ENCODE data around the gene ADORA1. TPM values are rescaled to one million over a fixed set of nuclear protein-coding genes. Genes with fewer than 3 reads are reported as not detected.

ADORA1 gene
- total RNA-seq, 4 donors from 2014 or later, result 1.3 to 5.6 TPM; not detected in 2

DNA sequence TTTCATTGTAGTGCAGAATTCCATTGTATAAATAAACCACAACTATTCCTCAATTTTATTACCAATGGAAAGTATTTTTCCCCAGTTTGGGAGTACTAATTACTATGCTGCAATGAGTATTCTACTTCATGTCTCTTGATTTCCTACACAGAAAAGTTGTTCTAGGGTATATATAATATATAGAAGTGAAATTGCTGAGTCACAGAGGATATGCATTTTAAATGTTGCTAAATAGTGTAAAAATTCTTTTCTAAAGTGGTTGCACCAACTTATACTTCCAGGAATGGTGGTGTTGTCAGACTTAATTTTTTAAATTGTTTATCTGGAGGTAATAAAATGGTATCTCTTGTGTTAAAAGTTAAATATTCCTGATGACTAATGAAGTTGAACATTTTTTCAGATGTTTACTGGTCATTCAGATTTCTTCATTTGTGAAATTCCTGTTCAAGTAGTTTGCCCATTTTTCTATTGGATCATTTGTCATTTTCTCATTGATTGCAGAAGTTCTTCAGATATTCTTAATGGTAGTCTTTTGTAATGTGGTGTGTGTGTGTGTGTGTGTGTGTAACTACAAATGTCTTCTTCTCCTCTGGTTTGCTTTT lies 22.6 kb upstream of the ADORA1 start:
- H3K9me3 ChIP-seq, result peaks cover 0 to 3% of the 10 kb centered on the region in 2 donors
- TF ChIP-seq POLR2AphosphoS5 (IDR thresholded peaks at IDR 0.05) (no peak), POLR2A (IDR thresholded peaks at IDR 0.05) (no peak), EP300 (IDR thresholded peaks at IDR 0.05; ENCODE audit: low read depth) (no peak)
- TF ChIP-seq, protein P1, sequence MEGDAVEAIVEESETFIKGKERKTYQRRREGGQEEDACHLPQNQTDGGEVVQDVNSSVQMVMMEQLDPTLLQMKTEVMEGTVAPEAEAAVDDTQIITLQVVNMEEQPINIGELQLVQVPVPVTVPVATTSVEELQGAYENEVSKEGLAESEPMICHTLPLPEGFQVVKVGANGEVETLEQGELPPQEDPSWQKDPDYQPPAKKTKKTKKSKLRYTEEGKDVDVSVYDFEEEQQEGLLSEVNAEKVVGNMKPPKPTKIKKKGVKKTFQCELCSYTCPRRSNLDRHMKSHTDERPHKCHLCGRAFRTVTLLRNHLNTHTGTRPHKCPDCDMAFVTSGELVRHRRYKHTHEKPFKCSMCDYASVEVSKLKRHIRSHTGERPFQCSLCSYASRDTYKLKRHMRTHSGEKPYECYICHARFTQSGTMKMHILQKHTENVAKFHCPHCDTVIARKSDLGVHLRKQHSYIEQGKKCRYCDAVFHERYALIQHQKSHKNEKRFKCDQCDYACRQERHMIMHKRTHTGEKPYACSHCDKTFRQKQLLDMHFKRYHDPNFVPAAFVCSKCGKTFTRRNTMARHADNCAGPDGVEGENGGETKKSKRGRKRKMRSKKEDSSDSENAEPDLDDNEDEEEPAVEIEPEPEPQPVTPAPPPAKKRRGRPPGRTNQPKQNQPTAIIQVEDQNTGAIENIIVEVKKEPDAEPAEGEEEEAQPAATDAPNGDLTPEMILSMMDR (IDR thresholded peaks at IDR 0.05), result no peak
- DNase-seq, result no peak
- H3K27me3 ChIP-seq, result peaks cover 34% of the 10 kb centered on the region
- intact Hi-C loops (cut with DNase I; ENCODE audit: low total_unique reads) (no loop called here), in situ Hi-C loops (cut with MboI; ENCODE audit: low pct_ligation_motif_present in 1 of 4, low pct_unique_long_range_greater_than_20kb in 1 of 4, low sequenced_read_pairs in 3 of 4) (no loop called here)
- H3K4me1 ChIP-seq, result no peaks in the 10 kb centered on the region
- no peak overlapping the region for H3K4me3 ChIP-seq
- H3K27ac ChIP-seq, result no peak overlapping the region
- no peaks in the 10 kb centered on the region for H3K36me3 ChIP-seq

DNA sequence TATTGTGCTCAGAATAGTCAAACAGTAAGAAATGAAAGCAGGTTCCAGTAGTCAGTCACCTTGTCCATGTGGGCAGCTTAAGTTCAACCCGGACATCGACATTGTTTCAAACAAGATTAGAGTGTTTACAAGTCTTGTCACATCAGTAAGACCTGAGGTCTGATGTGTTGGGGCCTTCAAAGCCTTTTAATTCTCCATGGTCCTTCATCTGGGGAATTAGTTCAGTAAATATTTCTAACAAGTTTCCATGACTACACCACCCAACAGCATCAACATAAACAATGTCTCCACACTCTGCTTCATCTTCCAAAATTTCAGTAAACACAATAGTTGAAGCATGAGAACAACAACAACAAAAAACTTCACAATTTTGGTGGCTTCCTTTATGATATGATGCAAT lies 15.1 kb upstream of the ADORA1 start:
- Histone ChIP-seq H3K27ac (no peak overlapping the region), H3K4me1 (no peaks in the 10 kb centered on the region), H3K4me3 (no peak overlapping the region), H3K36me3 (no peaks in the 10 kb centered on the region), H3K9me3 (no peaks in the 10 kb centered on the region), H3K27me3 (peaks cover 57% of the 10 kb centered on the region)
- no peak for DNase-seq
- WGBS, 2 donors (ENCODE audit: low coverage in 1 of 2), result 59% methylated on average over 2 of the region's 2 CpGs; no CpG with 5 or more reads in 1 of the 2 donors
- no peak for TF ChIP-seq EP300 (IDR thresholded peaks at IDR 0.05; ENCODE audit: low read depth)
- TF ChIP-seq POLR2A (IDR thresholded peaks at IDR 0.05), result no peak
- TF ChIP-seq POLR2AphosphoS5 (IDR thresholded peaks at IDR 0.05), result peak in 1 of 3 donors; percentile 11
- TF ChIP-seq, protein P1 (IDR thresholded peaks at IDR 0.05), result no peak
- in situ Hi-C loops (cut with MboI; ENCODE audit: low pct_ligation_motif_present in 1 of 4, low pct_unique_long_range_greater_than_20kb in 1 of 4, low sequenced_read_pairs in 3 of 4), result loop anchor here in 1 of 4 donors (10.0 kb wide), 1 partner anchor 102 kb away; no protein-coding TSS in a partner anchor
- intact Hi-C loops (cut with DNase I; ENCODE audit: low total_unique reads), result no loop called here

DNA sequence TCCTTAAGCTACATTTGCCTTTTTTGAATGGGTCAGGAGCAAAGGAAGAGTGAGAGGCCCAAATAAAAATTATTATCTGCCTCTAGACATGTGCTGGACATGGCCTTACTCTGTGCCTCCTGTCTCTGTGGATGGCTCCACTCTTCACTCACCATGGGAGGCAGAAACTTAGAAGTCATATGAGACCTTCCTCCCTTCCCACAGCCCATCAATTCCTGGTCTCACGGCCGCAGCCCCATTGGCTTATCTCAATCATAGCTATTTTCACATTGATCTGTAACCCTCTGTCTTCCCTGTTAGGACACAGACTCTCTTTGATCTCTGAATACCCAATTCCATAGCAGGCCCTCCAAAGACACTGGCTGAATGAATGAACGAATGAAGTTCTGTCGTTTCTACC lies 14.2 kb upstream of the ADORA1 start:
- no peak for DNase-seq
- 73 to 90% methylated on average over 2 to 4 of the region's 4 CpGs for WGBS, 2 donors (ENCODE audit: low coverage in 1 of 2)
- in situ Hi-C loops (cut with MboI; ENCODE audit: low pct_ligation_motif_present in 1 of 4, low pct_unique_long_range_greater_than_20kb in 1 of 4, low sequenced_read_pairs in 3 of 4) (loop anchor here in 1 of 4 donors (10.0 kb wide), 1 partner anchor 101 kb away; no protein-coding TSS in a partner anchor), intact Hi-C loops (cut with DNase I; ENCODE audit: low total_unique reads) (no loop called here)
- H3K9me3 ChIP-seq, result no peaks in the 10 kb centered on the region
- TF ChIP-seq, protein P1 (IDR thresholded peaks at IDR 0.05), result no peak
- TF ChIP-seq POLR2A (IDR thresholded peaks at IDR 0.05) (no peak), POLR2AphosphoS5 (IDR thresholded peaks at IDR 0.05) (no peak), EP300 (IDR thresholded peaks at IDR 0.05; ENCODE audit: low read depth) (no peak)
- no peaks in the 10 kb centered on the region for H3K36me3 ChIP-seq
- H3K27ac ChIP-seq, result no peak overlapping the region
- peaks cover 57% of the 10 kb centered on the region for H3K27me3 ChIP-seq
- no peak overlapping the region for H3K4me3 ChIP-seq
- H3K4me1 ChIP-seq, result peaks cover 0 to 7% (median 3%) of the 10 kb centered on the region in 4 donors

DNA sequence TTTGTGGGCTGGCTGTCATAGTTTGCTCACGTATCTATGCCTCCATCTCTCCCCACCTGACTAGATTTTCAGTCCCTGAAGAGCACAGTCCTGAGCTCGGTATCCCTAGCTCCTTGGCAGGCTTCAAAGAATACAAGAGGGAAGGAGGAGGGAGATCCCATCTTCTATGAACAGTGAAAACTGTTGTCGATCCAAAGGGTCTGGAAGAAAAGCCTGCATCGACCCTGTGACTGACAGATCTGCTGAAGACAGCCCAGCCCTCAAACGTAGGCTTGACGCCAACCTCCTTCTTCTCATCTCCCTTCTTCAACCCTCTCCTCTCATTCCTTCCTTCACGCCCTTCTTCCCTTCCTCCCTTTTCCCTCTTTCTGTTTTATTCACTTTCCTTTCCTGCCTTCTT lies 13.3 kb upstream of the ADORA1 start:
- intact Hi-C loops (cut with DNase I; ENCODE audit: low total_unique reads) (no loop called here), in situ Hi-C loops (cut with MboI; ENCODE audit: low pct_ligation_motif_present in 1 of 4, low pct_unique_long_range_greater_than_20kb in 1 of 4, low sequenced_read_pairs in 3 of 4) (loop anchor here in 1 of 4 donors (10.0 kb wide), 1 partner anchor 101 kb away; no protein-coding TSS in a partner anchor)
- TF ChIP-seq, protein P1 (IDR thresholded peaks at IDR 0.05), result no peak
- no peak for TF ChIP-seq POLR2AphosphoS5 (IDR thresholded peaks at IDR 0.05)
- no peak for TF ChIP-seq EP300 (IDR thresholded peaks at IDR 0.05; ENCODE audit: low read depth)
- no peak for TF ChIP-seq POLR2A (IDR thresholded peaks at IDR 0.05)
- Histone ChIP-seq H3K9me3 (no peaks in the 10 kb centered on the region), H3K27me3 (peaks cover 58% of the 10 kb centered on the region), H3K4me3 (no peak overlapping the region), H3K4me1 (peaks cover 0 to 7% (median 3%) of the 10 kb centered on the region in 4 donors), H3K36me3 (no peaks in the 10 kb centered on the region), H3K27ac (no peak overlapping the region)
- no peak for DNase-seq
- WGBS, 2 donors (ENCODE audit: low coverage in 1 of 2), result 60 to 73% methylated on average over 7 of the region's 7 CpGs

Data from transverse colon (tissue), 4 donors.